ENCODE results near the gene RHBDL3.
A peak's percentile ranks its signal among the peaks of the same experiment; 100 is the strongest.
"Not testable (repeated sequence)": the region's sequence is repeated elsewhere in the genome, so short reads cannot be mapped to it uniquely, and the experiment has no call there.

Gene RHBDL3

DNA sequence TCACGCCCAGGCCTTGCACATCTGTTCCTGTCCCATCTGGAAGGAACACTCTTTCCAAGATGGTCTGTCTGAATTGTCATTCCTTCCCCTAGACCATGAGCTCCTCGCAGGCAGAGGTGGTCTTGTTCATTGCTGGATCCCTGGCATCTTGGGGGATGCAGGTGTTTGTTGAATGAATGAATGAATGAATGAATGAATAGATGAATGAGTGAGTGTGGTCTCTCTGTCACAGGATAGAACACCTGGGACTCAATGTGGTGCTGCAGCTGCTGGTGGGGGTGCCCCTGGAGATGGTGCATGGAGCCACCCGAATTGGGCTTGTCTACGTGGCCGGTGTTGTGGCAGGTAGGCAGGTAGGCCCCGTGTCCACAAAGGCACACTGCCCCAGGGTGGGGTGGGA, 32.2 kb downstream of the RHBDL3 start:
- no peak for DNase-seq

GRCh38 chr17:32298298-32298697, 32.7 kb downstream of the RHBDL3 start:
- no peak for DNase-seq

GRCh38 chr17:32298721-32299579, 33.3 kb downstream of the RHBDL3 start:
- DNase-seq: no peak

DNA sequence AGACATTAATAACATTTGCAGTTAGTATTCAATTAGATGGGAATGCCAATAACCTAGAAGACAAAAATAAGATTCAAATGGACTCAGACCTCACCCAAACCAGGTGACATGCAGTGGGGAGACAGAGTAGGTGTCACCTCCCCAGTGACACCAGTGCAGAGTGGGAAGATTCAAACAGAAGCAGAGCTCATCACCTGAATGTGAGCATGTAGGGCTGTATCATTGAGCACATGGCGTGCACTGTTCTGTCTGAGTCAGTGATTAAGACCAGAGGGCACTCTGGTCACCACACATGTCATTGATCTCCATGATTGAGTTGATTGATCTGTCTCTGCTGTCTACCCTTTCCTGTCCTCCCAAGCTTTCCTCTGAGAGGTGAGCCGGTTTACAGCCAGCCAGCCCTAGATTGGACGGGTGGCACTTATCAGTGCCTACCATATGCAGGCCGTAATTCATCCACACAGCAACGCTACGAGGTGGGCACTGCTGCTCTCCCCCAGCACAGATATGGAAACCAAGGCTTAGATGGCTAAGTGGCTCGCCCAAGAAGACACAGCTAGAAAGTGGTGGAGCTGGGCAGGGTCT, 34.0 kb downstream of the RHBDL3 start:
- DNase-seq: no peak

- DNase-seq: no peak
Measured at GRCh38 chr17:32302037-32302436, 36.4 kb downstream of the RHBDL3 start.

DNA sequence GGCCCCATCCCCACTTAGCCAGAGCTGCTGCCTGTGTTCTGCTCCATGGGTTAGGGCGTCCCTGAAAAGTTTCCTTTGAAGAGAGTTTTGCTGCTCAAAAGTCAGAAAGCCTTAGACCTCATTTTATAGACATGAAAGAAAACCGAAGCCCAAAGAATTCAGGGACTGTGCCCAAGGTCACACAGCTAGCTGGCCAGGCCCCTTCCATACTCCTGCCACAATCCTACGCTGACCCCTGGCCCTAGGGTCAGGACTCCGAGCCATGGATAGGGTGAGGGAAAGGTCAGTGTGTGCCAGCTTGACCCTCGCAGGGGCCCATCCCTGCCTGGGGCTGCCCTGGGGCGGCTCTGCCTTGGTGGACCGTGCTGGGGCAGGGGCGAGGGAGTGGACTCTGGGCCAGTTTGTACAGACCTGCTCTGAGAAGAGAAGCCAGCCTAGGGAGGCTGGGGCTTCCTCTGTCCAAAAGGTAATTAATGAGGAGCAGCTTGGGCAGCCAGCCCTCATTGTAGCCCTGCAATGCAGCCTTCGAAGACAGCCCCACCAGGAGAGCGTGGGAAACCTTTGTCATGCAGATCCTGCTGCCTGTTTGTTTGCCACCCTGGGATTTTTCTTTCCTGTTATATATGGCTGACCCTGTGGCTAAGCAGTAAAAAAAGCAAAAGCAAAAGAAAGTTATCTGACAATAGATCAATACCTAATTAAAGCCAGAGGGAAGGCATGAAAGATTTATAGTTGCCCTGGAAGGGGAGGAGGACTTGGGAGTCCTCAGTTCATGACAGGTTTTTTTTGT, 37.4 kb downstream of the RHBDL3 start:
- DNase-seq: no peak

DNA sequence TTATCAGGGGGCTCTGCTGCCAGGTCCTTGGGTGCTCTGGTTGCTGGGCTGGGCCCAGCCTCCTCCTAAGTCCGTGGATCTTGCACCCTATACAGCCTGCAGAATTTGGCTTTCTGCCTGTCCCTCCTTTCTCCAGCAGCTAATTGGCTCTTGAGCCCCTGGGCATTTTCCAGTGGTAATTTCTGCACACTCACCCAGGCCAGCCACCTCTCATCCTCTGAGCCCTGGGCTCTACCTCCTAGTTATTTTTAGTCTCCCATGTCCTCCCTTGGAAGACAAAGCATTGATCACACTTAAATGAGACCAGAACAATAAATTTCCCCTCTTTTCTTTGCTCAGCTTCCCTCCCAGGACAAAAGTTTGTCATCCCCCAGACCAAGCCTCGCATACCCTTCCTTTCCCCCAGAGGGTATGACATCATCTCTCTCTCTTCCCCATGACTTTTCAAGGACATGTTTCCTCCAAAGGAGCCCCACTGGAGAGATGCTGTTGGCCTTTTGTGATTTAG, 38.2 kb downstream of the RHBDL3 start:
- no peak for DNase-seq

- DNase-seq: no peak
Measured at GRCh38 chr17:32305049-32305448, 39.4 kb downstream of the RHBDL3 start.

- no peak for DNase-seq
Measured at GRCh38 chr17:32307658-32308057, 42.0 kb downstream of the RHBDL3 start.

GRCh38 chr17:32311028-32311536, 45.5 kb downstream of the RHBDL3 start:
- no peak for DNase-seq

- no peak for DNase-seq
Measured at GRCh38 chr17:32314636-32315035, 49.0 kb downstream of the RHBDL3 start.

DNA sequence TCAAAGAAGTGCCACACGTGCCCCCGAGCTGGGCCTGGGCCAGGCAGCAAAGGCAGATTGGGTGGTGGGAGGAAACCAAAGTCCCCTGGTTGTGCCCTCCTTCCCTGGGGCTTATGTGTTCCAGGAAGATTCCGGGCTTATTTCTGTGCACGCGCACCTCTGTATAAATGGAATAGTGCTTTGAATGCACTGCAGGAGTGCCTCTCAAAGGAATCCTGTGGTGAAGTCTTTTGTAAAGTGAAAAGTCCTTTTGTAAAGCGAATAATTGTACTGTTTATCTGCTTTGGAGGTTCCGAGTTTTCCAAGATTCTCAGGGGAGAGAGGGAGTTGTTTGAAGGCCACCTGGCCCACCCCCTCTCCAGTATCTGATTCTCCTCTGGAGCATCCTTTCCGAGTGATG, 49.5 kb downstream of the RHBDL3 start:
- DNase-seq: no peak

DNA sequence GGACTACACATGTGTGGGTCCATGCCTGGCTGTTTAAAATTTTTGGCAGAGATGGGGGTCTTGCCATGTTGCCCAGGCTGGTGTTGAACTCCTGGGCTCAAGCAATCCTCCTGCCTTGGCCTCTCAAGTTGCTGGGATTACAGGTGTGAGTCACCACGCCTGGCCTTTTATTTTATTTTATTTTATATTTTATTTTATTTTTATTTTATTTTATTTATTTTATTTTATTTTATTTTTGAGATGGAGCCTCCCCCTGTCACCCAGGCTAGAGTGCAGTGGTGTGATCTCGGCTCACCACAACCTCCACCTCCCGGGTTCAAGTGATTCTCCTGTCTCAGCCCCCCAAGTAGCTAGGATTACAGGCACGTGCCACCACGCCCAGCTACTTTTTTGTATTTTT, 51.0 kb downstream of the RHBDL3 start:
- not testable (repeated sequence) for DNase-seq

- no peak for DNase-seq
Measured at GRCh38 chr17:32317353-32317752, 51.7 kb downstream of the RHBDL3 start.

- DNase-seq: no peak
Measured at GRCh38 chr17:32318071-32318470, 52.4 kb downstream of the RHBDL3 start.

GRCh38 chr17:32319548-32319905, 53.9 kb downstream of the RHBDL3 start:
- peak in 1 of 2 experiments; percentile 40 for DNase-seq

GRCh38 chr17:32320080-32320479, 54.4 kb downstream of the RHBDL3 start:
- DNase-seq: not testable (repeated sequence)

GRCh38 chr17:32320847-32321246, 55.2 kb downstream of the RHBDL3 start:
- no peak for DNase-seq

GRCh38 chr17:32323046-32323445, 57.4 kb downstream of the RHBDL3 start:
- no peak for DNase-seq

- DNase-seq: no peak
Measured at GRCh38 chr17:32323811-32324491, 58.3 kb downstream of the RHBDL3 start.

DNA sequence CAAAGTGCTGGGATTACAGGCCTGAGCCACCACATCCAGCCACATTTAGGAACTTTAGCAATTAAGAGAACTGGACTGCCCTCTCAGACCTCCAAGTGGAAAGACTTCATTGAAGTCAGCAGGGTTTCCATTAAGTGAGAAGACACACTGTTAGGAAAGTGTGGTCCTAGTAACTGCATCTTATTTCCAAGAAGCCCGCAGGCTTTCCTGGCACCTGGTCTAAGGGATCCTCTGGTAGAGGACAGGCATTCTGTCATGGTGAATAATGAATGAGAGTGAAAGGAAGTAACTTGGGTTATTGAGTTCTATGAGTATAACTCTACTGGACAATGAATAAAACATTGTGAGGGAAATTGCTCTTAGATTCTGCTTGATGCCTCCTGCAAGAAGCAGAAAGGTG, 62.3 kb downstream of the RHBDL3 start:
- DNase-seq: no peak

GRCh38 chr17:32330147-32330546, 64.5 kb downstream of the RHBDL3 start:
- no peak for DNase-seq
